NCI-H2081 (cell line): ENCODE data around the gene ANK2.

Source experiments
- DNase-seq, 2 experiments: peaks; one replicate each; lab custom pipeline; 2025; lab: John Stamatoyannopoulos, UW

The ANK2 gene

DNA sequence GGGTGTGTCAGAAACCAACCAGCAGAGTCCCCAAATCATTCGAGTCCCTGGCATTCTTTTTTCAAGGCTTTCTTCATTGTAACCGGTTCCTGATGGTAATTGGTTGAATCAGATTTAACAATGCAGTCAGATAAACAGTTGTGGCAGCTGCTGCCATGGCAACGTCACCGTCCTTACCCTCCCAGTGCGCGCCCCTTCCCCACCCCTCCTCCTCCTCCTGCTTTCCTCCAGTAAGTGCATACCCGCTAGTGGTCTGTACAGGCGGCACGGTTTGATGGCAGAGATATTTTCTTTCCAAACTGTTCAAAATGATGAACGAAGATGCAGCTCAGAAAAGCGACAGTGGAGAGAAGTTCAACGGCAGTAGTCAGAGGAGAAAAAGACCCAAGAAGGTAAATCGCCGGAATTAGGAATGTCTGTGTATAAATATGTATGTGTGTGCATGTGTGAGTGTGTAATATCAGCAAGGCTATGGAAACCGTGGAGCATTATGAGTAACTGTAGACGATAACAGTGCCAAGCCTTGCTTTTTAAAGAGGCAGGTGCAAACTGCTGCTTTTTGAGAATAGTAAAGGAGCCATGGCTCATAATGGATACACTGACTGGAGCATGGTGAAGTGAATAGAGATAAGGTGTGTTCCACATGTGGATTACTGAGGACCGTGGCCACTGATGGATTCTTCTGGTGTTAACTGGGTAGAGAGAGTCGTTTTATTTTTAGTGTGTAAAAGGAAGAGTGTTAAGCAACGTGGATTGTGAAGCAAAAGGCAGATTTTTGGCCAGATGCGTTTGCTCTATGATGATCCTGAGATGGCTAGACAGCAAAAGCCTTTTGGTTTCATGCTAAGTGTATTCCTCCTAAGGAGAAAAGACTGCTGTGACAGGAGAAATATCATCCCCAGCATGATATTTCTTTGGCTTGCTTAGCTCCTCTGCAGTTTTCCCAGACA is at the start of gene ANK2:
Gene ANK2, plus strand, starts transcription at position 233 of the 950 bp plus-strand sequence. Its CDS starts 76 bp downstream, at position 309.
- DNase-seq, result peak; percentile 39 to 63

DNA sequence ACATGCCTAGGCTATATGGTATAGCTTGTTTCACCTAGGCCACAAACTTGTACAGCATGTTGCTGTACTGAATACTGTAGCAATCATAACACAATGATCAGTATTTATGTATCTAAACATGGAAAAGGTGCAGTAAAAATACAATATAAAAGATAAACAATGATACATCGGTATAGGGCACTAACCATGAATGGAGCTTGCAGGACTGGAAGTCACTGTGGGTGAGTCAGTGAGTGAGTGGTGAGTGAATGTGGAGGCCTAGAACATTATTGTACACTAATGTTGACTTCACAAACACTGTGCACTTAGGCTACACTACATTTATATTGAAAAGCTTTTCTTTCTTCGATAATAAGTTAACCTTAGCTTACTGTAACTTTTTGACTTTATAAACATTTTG is 45.6 kb upstream of the ANK2 start:
- no peak for DNase-seq

DNA sequence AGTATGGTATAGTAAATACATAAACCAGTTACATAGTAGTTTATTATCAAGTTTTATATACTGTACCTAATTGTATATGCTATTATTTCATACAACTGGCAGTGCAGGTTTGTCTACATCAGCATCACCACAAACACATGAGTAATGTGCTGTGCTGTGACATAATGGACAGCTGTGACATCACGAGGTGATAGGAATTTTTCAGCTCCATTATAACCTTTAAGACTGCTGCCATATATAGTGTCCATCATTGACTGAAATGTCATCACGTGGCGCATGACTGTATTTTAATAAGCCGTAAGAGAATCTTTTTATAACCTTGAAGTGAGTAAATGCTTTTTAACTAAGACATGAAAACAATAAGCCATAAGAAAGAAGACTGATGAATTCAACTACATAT is 44.8 kb upstream of the ANK2 start:
- DNase-seq, result no peak

DNA sequence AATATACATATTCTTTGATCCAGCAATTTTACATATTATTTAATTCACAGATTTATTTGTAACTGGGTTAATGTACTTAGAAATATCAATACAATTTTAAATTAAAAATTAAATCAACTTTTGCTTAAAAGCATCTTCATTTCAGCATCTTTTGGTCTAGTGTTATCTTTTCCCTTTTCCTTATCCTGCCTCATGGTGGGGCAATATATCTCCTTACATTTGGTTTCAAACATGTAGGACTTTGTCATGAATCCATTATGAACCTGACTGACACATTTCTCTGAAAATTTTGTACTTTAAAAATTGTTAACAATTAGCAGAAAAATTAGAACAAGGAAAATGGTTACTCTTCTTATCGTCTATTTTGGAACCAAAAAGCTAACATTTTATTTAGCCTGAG is 42.8 kb upstream of the ANK2 start:
- no peak for DNase-seq

DNA sequence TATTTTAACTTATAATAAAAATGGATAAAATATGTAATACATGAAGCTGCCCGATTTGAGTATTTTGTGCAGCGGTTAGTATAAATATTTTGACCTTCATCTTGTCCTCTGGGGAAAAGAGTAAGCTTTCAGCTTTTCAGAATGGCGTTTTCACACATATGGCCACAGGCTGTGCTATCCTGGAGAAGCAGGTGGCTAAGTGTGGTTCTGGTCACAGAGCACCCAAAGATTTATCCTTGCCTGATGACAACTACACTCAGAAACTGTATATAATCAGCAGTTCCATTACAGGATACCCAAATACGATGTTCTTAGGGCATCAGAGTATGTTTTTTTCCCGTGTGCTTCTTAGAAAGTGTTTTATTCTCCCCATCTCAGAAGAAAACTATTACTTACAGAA is 42.3 kb upstream of the ANK2 start:
- no peak for DNase-seq

DNA sequence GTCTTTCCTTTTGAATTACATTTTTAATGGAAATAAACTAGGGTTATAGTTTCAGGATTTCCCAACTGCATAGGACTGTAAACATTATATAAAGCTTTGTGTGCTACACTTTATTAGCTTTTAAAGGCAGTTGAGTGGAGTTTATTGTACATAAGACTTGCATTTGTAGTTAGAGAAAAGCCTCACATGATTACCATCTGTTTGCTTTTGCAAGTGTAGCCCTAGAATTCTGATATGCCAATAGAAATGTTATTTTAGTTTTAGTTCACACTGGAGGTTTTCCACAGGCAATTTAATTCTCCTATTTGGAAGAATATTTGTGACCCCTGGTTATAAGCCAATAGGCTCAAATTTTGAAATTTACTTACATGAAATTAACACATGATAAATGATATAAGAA is 41.3 kb upstream of the ANK2 start:
- no peak for DNase-seq

DNA sequence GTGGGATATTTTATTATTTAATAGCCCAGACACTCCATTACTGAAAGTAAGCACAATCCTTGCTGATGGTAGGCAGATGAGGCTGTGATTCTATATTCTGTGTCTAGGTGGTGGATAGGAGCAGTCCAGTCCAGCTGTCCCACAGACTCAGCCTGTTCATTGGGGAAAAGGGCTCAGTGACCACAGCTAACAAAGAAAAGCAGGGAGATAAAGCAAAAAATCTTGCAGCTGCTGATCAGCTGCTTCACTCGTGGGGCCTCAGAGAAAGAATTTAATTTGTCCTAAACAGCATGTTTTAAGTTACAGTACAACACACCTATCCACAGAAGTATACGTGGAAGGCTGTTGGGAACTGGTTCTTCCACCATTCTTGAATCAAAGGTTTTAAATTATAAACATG is 40.7 kb upstream of the ANK2 start:
- DNase-seq, result no peak

DNA sequence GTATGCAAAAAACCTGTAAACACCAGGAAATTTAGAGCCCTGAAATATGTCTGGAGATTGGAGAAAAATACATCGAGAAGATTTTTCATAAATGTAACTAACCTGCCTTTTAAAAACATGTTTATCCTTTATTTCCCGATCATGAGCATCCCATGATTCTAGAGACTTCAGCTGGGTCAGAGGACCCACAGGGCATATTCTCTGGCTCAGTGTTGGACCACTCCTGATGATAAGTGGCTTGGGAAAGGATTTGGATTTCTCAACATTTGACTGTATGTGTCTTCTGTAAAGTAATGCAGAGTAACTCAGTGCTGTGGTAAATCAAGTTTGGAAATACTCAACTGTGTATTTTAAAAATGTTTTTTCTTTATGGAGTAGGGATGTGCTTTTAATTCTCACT is 40.0 kb upstream of the ANK2 start:
- no peak for DNase-seq

DNA sequence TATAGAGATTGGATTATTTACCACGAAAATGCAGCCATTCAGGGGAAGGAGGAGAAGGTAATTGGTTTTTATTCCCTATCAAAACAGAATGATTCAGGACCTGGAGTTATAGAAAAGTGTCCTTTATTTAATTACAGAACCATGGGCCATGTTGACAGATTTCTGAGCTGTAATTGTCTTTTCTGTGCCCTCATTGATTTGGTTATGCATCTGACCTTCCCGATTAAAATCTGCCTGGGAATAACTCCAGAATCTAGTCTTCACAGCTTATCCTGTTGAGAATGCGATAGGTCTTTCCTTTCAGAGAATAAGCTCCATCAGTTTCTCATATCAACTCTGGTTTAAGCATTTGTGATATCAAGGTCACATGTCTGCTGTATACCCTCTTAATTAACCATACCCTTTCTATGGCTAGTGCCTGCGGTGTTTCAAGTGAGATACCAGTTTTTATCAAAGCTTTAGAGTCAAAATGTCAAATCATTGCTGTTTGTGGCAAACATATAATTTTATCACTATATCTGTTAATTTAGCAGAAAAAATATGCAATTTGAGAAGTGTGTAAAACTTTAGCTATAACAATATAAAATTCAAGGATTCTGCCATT is 37.2 kb upstream of the ANK2 start:
- no peak for DNase-seq

DNA sequence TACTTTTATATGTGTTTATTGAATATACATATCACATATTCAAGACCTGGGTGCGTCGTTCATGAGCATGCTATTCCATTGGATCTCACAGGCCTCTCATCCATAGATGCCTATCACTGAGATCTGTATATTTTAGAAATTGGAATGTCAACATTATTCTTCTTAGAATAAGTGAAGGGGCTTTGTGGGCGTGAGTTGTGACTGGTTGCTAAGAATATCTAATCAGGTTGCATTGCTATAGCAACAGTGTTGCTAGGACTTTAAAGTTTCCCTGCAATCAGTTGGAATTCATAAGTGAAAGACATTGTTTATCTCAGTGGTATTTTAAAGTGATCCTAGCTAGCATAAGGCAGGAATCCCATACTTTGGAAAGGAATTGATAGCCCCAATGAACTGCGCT is 36.7 kb upstream of the ANK2 start:
- peak in 1 of 2 experiments; percentile 22 for DNase-seq

DNA sequence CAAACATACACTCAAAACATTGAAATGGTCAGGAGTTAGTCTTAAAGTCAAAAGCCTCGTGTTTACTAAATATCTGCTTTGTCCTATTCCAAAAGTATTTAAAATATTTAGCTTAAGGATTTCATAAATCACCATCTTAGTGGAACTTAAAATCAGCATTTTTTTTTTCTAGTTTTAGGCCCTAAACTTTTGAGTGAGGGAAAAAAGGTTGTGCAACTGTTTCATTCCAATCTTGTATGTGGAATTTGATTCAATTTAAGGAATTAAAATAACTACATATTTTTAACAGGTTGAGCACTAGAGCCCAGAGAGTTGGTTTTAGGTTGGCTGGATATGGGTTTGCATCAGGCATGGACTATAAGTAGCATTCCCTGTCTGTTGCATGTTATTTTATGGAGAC is 35.7 kb upstream of the ANK2 start:
- DNase-seq, result no peak

DNA sequence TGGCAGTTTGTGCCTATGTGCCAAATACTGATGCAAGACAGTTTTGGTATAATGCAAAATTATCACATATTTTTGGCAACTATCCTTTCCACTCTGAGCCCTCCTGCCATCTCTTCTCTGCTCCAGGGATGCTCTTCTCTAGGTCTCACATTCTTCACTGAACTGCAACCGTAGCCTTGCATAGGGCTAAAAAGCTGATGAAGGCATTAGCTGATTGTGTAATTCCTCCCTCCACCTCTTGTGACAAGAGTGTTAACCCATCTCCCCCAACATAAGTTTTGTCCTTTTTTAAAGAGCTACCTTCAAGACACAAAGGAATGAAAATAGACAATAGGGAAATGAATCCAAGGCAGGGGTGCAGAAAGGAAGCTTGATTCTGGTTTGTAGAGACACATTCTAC is 33.1 kb upstream of the ANK2 start:
- DNase-seq, result no peak

DNA sequence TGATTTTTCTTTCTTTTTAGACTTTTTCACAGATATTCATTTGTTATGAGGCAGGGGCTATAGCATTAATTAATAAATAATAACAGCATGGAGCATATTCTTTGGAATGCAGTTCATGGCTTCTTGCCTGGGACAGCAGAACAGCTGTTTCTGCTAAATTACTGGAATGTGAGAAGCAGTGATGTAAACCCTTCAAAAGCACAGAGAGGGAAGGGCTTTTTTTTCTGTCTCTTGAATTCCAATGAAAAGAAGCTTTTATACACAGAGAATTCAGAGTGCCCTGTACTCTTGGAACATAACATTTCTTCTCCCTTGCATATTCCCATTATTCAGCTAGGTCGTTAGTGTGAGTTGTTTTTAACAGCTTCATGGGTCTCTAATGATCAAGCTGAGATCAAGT is 28.5 kb upstream of the ANK2 start:
- DNase-seq, result no peak

DNA sequence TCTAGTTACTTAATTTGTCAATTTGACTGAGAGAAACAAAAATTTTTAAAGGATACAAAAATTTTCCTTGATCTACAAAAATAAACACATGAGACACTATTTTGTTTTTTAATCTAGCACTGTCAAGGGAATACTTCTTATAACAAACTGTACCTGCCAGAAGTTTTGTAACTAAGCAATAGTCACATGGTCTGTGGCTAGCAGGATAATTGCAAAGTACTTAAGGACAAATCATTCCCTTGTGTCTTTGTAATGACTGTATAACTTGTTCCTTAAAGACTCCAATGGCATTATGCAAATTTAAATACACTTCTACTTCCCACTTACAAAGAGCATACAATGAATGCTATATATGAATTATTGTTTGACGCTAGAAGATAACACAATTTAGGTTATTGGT is 25.1 kb upstream of the ANK2 start:
- DNase-seq, result no peak

DNA sequence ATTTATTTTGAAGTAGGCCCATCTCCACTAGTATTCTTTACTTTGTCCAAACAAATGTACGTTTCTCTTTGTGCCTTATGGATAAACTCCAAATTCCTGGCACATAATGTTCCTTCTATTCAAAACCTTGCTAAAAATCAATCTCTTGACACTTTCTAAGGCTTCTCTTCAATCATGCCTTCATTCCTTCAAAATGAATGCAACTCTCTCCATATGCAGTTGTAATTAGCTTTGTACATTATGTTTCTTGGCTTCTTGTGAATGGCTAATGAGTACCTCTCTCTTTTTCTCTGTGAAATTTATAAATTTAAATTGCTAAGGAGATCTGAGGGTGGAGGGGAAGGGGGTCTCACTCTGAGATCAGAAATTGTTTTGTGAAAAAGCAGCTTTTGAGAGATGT is 24.0 kb upstream of the ANK2 start:
- DNase-seq, result no peak

DNA sequence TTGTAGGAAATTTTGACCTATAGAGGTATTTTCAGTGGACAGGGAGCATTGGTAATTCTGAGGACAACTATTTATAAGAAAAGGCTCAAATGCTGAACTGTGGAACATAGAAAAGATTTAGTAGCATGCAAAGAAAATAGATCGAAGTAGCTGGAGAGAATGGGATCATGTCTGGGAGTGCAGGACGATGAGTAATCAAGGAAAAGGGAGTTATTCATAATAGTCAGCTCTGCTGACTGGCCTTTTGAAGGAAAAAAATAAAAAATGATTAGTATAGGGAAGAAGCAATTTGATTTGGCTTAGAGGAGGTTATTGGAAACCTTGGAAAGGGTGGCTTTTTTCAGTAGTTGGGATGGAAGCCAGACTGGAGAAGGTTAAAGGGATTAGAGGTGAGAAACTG is 22.9 kb upstream of the ANK2 start:
- DNase-seq, result no peak

DNA sequence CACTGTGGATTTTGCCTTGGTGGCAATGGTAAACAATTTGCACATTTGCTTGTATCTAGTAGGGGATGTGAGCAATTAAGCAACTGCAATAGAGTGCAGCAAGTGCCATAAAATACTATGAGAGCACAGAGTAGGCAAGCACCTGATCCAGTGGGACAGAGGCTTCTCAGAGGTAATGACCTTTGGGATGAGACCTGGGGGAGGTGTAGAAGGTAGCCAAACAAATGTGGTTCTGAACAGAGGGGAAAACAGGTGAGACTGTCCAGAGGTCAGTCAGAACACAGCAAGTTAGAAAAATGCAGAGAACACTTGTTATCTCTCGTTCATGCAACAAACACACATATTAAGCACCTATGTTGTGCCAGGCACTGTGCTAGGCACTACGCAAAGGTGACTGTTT is 21.4 kb upstream of the ANK2 start:
- DNase-seq, result no peak

DNA sequence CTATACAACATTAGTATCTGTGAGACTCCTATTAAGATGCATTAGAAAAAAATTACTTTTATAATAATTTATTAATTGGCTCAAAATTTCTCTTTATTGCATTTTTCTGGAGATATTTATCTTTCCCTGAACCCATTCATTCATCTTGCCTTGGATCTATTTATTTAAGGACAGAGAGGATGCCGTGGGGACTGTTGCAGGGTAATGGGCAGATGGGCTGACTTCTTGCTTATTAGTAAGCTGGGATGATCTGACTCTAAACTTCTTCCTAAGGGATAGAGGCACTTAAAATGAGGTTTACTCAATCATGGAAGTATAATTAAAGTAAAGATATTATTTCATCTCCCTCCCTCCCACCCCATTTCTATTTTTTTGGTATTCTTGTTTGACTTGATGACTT is 18.2 kb upstream of the ANK2 start:
- no peak for DNase-seq

DNA sequence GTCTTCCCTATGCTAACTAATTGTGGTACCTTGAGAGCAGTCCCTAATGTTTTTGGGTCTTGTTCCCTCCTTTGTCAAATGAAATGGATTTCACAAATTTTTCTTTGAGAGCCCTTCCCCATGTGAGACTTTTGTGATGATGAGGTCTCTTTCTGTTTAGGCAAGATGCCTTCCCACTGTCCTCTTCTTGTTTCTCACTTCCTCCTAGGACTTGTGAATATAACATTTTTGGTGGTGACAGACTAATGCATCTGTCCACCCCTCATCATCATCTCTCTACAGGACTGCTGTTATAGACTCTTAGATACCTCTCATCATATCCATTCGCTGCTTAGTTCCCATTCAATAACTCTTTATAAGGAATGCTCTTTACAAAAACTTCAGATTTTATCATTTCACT is 8.7 kb upstream of the ANK2 start:
- no peak for DNase-seq

DNA sequence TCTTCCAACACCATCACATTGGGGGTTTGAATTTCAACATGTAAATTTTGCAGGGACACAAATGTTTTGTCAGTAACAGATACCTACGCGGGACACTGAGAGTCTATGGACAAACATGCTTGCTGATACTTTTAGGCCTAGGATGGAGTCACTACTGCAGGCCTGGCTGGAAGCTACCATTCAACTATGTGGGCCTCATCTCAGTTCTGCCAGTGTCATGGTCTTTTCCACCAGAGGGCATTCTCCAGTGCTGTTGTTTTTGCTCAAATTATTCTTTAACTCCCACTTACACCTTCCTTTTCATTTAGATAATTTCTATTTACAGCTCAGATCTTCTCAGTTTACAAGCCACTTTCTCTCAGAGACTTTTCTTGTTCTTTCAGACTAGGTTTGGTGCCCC is 7.0 kb upstream of the ANK2 start:
- DNase-seq, result no peak

DNA sequence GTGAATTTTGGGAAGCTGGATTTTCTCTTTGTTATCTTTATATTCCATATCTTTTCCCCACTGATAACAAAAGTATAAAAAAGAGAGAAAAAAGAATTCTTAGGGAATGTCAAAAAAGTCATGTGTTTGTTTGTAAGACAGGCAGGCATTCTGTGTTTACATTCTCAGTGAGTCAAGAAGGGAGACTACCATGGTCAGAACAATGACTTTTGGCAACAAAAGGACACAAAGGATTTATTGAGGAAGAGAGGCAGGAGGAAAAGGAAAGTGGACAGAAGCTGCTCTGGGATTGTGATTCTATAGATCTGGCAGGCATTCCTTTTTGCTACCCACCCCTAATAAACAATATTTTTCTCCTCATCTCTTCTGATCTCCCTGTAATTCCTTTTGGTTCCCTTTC is 5.9 kb upstream of the ANK2 start:
- DNase-seq, result no peak

DNA sequence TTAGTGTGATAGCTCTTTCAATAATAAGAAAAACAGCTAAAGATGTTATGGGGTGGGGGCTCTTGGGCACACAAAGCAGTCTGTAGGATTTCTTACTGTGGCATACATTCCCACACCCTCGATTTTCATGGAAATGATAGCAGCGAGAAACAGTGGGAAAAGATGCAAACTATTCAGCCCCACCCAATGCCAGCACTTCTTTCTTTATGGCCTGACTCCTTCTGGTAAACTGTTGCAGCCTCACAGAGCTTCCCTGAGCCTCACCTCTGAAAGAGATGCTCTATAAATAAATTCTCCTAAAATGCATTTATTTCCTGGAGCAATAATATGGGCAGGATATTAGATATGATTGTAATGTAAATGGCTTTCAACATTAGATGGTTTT is 910 bp downstream of the ANK2 start:
- DNase-seq, result no peak

DNA sequence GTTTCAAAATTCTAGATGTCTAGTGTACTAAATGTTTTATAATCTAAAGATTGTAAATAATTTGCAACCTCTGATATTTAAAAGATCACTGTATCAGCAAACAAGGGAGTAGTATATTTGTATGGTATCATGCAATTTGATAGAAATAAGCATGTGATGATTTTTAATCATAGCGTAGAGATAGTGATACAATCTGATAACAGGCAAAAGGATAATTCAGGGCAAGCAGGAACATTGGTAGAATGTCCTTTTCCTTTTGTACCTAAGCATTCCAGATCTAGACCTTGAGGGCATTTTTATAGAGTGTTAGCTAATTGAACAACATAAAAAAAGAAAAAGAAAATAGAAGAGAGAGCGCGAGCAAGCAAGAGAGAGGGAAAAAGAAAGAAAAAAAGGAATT is 1.4 kb downstream of the ANK2 start:
- DNase-seq, result no peak

DNA sequence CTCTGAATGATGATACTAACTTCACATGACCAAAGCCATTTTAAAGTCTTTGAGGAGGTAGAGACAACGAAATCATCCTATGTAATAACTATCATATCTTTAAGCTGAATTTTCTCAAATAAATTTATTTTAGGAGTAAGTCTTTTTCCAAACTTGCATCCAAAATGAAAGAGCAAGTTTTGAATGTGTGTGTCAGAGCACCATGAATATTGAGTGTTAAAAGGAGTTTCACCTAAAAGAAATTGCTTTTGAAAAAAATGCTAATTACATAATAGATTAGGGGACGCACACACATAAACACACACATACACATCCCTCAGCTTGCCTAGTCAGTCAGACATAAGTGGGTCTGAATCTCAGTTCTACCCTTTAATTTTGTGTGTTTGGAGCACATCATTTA is 1.9 kb downstream of the ANK2 start:
- DNase-seq, result no peak
